Measurements from ENCODE around the gene PTPRC.

Gene PTPRC

DNA sequence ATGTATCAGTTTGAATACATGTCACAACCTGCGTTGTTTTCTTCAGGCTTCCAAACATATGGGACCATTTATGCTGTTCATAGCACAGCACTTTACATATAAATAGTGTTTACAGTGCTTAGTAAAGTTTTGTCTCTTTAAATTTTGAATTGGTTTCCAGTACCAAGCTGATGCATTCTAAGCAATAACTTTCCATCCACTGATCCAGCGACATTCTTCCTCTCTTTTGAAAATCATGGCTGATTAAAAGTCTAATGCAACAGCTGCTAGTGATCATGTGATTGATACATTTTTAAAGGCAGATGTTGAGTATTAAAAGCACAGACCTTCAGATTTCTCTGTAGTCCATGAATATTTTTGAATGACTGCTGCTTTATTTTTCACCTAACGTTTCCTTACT lies 154.9 kb downstream of the PTPRC start:
- no peak overlapping the region for H4K8ac ChIP-seq (ENCODE audit: low read depth, low read length)
- no peak overlapping the region for H3K9ac ChIP-seq (ENCODE audit: low read length)
- no peak for DNase-seq
- H3K27me3 ChIP-seq (ENCODE audit: insufficient read depth, low read length, poor library complexity): no peaks in the 10 kb centered on the region
- no peak overlapping the region for H2BK5ac ChIP-seq (ENCODE audit: low read length)
- no peak overlapping the region for H2BK120ac ChIP-seq (ENCODE audit: low read depth, low read length)
- no peaks in the 10 kb centered on the region for H3K36me3 ChIP-seq (ENCODE audit: control insufficient read depth, insufficient read depth, low read length)
- no peak overlapping the region for H4K5ac ChIP-seq (ENCODE audit: low read length)
- H3K79me2 ChIP-seq (ENCODE audit: control insufficient read depth, insufficient read depth, low read length): no peaks in the 10 kb centered on the region
- WGBS (ENCODE audit: extremely low coverage, insufficient coverage, low lambda C conversion rate): no CpG with 5 or more reads among the region's 3 CpGs
- H3K79me1 ChIP-seq (ENCODE audit: low read length): no peaks in the 10 kb centered on the region
- no peak overlapping the region for H3K56ac ChIP-seq (ENCODE audit: low read length)
- H3K23ac ChIP-seq (ENCODE audit: low read length): no peak overlapping the region
- no peak overlapping the region for H3K27ac ChIP-seq (ENCODE audit: low read depth, low read length)
- no peaks in the 10 kb centered on the region for H3K4me1 ChIP-seq (ENCODE audit: control insufficient read depth, low read depth, low read length)
- no peak overlapping the region for H3K4me3 ChIP-seq (ENCODE audit: low read length)
- H2AK5ac ChIP-seq (ENCODE audit: low read length): no peak overlapping the region
- no peak overlapping the region for H3K18ac ChIP-seq (ENCODE audit: low read length)
- no peak overlapping the region for H2BK15ac ChIP-seq (replicated peaks; ENCODE audit: low read depth)
- H3K4me2 ChIP-seq (ENCODE audit: low read length): no peak overlapping the region
- H3K4ac ChIP-seq (ENCODE audit: low read depth, low read length): no peak overlapping the region

DNA sequence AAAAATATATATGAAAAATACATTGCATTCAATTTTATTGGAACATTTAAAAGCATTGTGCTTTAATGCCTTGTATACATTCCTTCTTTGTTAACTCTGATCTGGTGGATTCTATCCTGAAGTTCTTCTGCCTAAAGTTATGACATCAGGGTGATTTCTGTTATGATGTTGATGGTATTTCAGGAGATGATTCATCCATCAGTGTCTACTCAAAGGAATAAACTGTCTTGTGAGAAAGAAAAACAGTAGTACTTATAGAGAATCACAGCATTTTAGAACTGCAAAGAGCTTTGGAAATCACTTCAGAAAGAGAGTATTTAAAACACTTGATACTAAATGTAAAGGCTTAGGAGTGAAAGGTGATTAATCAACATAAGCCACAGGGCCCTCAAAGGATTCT lies 155.7 kb downstream of the PTPRC start:
- DNase-seq: no peak
- Histone ChIP-seq H2BK120ac (ENCODE audit: low read depth, low read length) (no peak overlapping the region), H3K4ac (ENCODE audit: low read depth, low read length) (no peak overlapping the region), H4K5ac (ENCODE audit: low read length) (no peak overlapping the region), H2BK15ac (replicated peaks; ENCODE audit: low read depth) (no peak overlapping the region), H3K18ac (ENCODE audit: low read length) (no peak overlapping the region), H3K4me2 (ENCODE audit: low read length) (no peak overlapping the region), H3K4me3 (ENCODE audit: low read length) (no peak overlapping the region), H3K9ac (ENCODE audit: low read length) (no peak overlapping the region), H3K56ac (ENCODE audit: low read length) (no peak overlapping the region), H3K36me3 (ENCODE audit: control insufficient read depth, insufficient read depth, low read length) (no peaks in the 10 kb centered on the region), H2BK5ac (ENCODE audit: low read length) (no peak overlapping the region), H2AK5ac (ENCODE audit: low read length) (no peak overlapping the region), H3K79me2 (ENCODE audit: control insufficient read depth, insufficient read depth, low read length) (no peaks in the 10 kb centered on the region), H3K23ac (ENCODE audit: low read length) (no peak overlapping the region), H3K27me3 (ENCODE audit: insufficient read depth, low read length, poor library complexity) (no peaks in the 10 kb centered on the region), H3K4me1 (ENCODE audit: control insufficient read depth, low read depth, low read length) (no peaks in the 10 kb centered on the region), H3K27ac (ENCODE audit: low read depth, low read length) (no peak overlapping the region), H3K79me1 (ENCODE audit: low read length) (no peaks in the 10 kb centered on the region), H4K8ac (ENCODE audit: low read depth, low read length) (no peak overlapping the region)

DNA sequence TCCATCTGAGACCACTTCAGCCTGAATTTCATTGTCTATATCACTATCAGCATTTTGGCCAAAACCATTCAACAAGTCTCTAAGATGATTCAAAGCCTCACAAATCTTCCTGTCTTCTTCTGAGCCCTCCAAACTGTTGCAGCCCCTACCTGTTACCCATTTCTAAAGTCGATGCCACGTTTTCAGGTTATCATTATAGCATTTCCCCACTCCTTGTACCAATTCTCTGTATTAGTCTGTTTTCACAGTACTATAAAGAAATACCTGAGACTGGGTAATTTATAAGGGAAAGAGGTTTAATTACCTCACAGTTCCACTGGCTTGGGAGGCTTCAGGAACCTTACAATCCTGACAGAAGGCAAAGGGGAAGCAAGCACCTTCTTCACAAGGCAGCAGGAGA lies 158.8 kb downstream of the PTPRC start:
- no peaks in the 10 kb centered on the region for H3K27me3 ChIP-seq (ENCODE audit: insufficient read depth, low read length, poor library complexity)
- no peak overlapping the region for H3K9ac ChIP-seq (ENCODE audit: low read length)
- H3K4me1 ChIP-seq (ENCODE audit: control insufficient read depth, low read depth, low read length): no peaks in the 10 kb centered on the region
- no CpG with 5 or more reads among the region's 2 CpGs for WGBS (ENCODE audit: extremely low coverage, insufficient coverage, low lambda C conversion rate)
- no peak overlapping the region for H2BK5ac ChIP-seq (ENCODE audit: low read length)
- H3K56ac ChIP-seq (ENCODE audit: low read length): no peak overlapping the region
- no peaks in the 10 kb centered on the region for H3K79me2 ChIP-seq (ENCODE audit: control insufficient read depth, insufficient read depth, low read length)
- H3K4me3 ChIP-seq (ENCODE audit: low read length): no peak overlapping the region
- H2BK15ac ChIP-seq (replicated peaks; ENCODE audit: low read depth): no peak overlapping the region
- H3K27ac ChIP-seq (ENCODE audit: low read depth, low read length): no peak overlapping the region
- H3K36me3 ChIP-seq (ENCODE audit: control insufficient read depth, insufficient read depth, low read length): no peaks in the 10 kb centered on the region
- no peak overlapping the region for H3K4me2 ChIP-seq (ENCODE audit: low read length)
- H3K18ac ChIP-seq (ENCODE audit: low read length): no peak overlapping the region
- no peak overlapping the region for H4K8ac ChIP-seq (ENCODE audit: low read depth, low read length)
- no peak overlapping the region for H3K4ac ChIP-seq (ENCODE audit: low read depth, low read length)
- H3K79me1 ChIP-seq (ENCODE audit: low read length): no peaks in the 10 kb centered on the region
- H3K23ac ChIP-seq (ENCODE audit: low read length): no peak overlapping the region
- no peak overlapping the region for H4K5ac ChIP-seq (ENCODE audit: low read length)
- DNase-seq: no peak
- no peak overlapping the region for H2AK5ac ChIP-seq (ENCODE audit: low read length)
- no peak overlapping the region for H2BK120ac ChIP-seq (ENCODE audit: low read depth, low read length)

DNA sequence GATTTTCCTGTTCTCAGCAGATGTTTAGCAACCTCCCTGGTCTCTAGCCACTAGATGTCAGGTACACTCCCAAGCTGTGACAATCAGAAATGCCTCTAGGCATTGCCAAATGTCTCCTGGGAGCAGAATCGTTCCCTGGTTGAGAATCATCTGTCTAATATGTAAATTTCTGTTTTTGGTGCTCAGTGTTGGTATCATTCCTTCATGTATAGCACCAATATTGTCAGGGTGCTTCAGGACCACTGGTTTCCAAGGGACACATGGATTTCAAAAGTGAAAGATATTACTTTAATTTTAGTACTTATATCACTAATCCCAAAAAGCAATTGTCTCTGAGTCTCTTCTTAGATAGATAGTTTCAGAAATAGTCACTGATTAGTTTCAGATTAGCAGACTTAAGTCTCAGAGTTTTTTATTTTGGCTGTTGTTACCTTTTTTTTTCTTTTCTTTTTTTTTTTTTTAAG lies 160.1 kb downstream of the PTPRC start:
- H3K9ac ChIP-seq (ENCODE audit: low read length): no peak overlapping the region
- DNase-seq: peak; percentile 11
- H4K8ac ChIP-seq (ENCODE audit: low read depth, low read length): no peak overlapping the region
- WGBS (ENCODE audit: extremely low coverage, insufficient coverage, low lambda C conversion rate): no CpG with 5 or more reads among the region's 1 CpG
- no peak overlapping the region for H3K23ac ChIP-seq (ENCODE audit: low read length)
- H3K4me1 ChIP-seq (ENCODE audit: control insufficient read depth, low read depth, low read length): no peaks in the 10 kb centered on the region
- no peak overlapping the region for H3K27ac ChIP-seq (ENCODE audit: low read depth, low read length)
- no peak overlapping the region for H4K5ac ChIP-seq (ENCODE audit: low read length)
- no peak overlapping the region for H3K56ac ChIP-seq (ENCODE audit: low read length)
- H3K27me3 ChIP-seq (ENCODE audit: insufficient read depth, low read length, poor library complexity): no peaks in the 10 kb centered on the region
- H3K79me1 ChIP-seq (ENCODE audit: low read length): no peaks in the 10 kb centered on the region
- H3K4me2 ChIP-seq (ENCODE audit: low read length): no peak overlapping the region
- H3K79me2 ChIP-seq (ENCODE audit: control insufficient read depth, insufficient read depth, low read length): no peaks in the 10 kb centered on the region
- H2BK5ac ChIP-seq (ENCODE audit: low read length): no peak overlapping the region
- no peaks in the 10 kb centered on the region for H3K36me3 ChIP-seq (ENCODE audit: control insufficient read depth, insufficient read depth, low read length)
- no peak overlapping the region for H2AK5ac ChIP-seq (ENCODE audit: low read length)
- no peak overlapping the region for H2BK120ac ChIP-seq (ENCODE audit: low read depth, low read length)
- no peak overlapping the region for H3K4ac ChIP-seq (ENCODE audit: low read depth, low read length)
- no peak overlapping the region for H2BK15ac ChIP-seq (replicated peaks; ENCODE audit: low read depth)
- no peak overlapping the region for H3K18ac ChIP-seq (ENCODE audit: low read length)
- no peak overlapping the region for H3K4me3 ChIP-seq (ENCODE audit: low read length)

DNA sequence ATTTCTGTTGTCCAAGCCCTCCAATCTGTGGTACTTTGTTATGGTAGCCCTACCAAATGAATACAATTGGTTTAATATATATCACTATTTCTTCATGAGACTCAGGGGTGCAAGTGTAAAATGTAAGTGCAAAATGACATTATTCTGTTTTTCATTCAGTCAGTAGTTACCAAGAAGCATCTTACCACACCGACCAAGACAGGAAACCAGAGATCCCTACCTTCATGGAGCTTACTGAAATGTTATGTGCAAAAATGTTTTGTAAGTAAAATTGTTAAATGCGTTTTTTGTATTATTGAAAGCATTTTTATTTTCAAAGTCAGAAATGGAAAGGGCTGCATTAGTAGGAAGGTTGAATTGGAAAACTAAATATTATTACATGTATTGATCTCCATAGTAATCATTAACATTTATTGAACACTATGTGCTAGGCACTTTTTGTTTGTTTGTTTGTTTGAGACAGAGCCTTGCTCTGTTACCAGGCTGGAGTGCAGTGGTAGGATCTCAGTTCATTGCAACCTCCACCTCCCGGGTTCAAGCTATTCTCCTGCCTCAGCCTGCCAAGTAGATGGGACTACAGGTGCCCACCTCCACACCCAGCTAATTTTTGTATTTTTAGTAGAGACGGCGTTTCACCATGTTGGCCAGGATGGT lies 166.8 kb downstream of the PTPRC start:
- no peak overlapping the region for H3K23ac ChIP-seq (ENCODE audit: low read length)
- no peak overlapping the region for H3K56ac ChIP-seq (ENCODE audit: low read length)
- H2BK120ac ChIP-seq (ENCODE audit: low read depth, low read length): no peak overlapping the region
- H2BK15ac ChIP-seq (replicated peaks; ENCODE audit: low read depth): no peak overlapping the region
- no peak overlapping the region for H3K27ac ChIP-seq (ENCODE audit: low read depth, low read length)
- H3K79me2 ChIP-seq (ENCODE audit: control insufficient read depth, insufficient read depth, low read length): no peaks in the 10 kb centered on the region
- 100% methylated on average over 1 of the region's 5 CpGs for WGBS (ENCODE audit: extremely low coverage, insufficient coverage, low lambda C conversion rate)
- H3K9ac ChIP-seq (ENCODE audit: low read length): no peak overlapping the region
- no peak overlapping the region for H2BK5ac ChIP-seq (ENCODE audit: low read length)
- no peaks in the 10 kb centered on the region for H3K79me1 ChIP-seq (ENCODE audit: low read length)
- no peak overlapping the region for H3K4me3 ChIP-seq (ENCODE audit: low read length)
- H2AK5ac ChIP-seq (ENCODE audit: low read length): no peak overlapping the region
- no peak overlapping the region for H3K4ac ChIP-seq (ENCODE audit: low read depth, low read length)
- no peaks in the 10 kb centered on the region for H3K4me1 ChIP-seq (ENCODE audit: control insufficient read depth, low read depth, low read length)
- H4K5ac ChIP-seq (ENCODE audit: low read length): no peak overlapping the region
- no peak for DNase-seq
- H3K4me2 ChIP-seq (ENCODE audit: low read length): no peak overlapping the region
- H3K27me3 ChIP-seq (ENCODE audit: insufficient read depth, low read length, poor library complexity): no peaks in the 10 kb centered on the region
- H3K18ac ChIP-seq (ENCODE audit: low read length): no peak overlapping the region
- H3K36me3 ChIP-seq (ENCODE audit: control insufficient read depth, insufficient read depth, low read length): no peaks in the 10 kb centered on the region
- no peak overlapping the region for H4K8ac ChIP-seq (ENCODE audit: low read depth, low read length)

DNA sequence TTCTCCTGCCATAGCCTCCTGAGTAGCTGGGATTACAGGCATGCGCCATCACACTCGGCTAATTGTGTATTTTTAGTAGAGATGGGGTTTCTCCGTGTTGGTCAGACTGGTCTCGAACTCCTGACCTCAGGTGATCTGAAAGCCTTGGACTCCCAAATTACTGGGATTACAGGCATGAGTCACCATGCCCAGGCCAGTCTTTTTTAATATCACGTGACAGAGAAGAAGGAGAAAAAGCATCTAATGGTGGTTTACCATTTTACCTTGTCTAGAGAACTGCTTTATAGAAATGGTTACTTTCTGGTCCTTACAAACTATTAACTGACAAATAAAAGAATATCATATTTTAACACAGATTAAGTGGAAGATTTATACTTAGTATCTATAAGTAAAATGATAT lies 168.0 kb downstream of the PTPRC start:
- Histone ChIP-seq H2BK15ac (replicated peaks; ENCODE audit: low read depth) (no peak overlapping the region), H2AK5ac (ENCODE audit: low read length) (no peak overlapping the region), H3K79me1 (ENCODE audit: low read length) (no peaks in the 10 kb centered on the region), H2BK120ac (ENCODE audit: low read depth, low read length) (no peak overlapping the region), H3K4me2 (ENCODE audit: low read length) (no peak overlapping the region), H2BK5ac (ENCODE audit: low read length) (no peak overlapping the region), H3K9ac (ENCODE audit: low read length) (no peak overlapping the region), H3K36me3 (ENCODE audit: control insufficient read depth, insufficient read depth, low read length) (no peaks in the 10 kb centered on the region), H3K56ac (ENCODE audit: low read length) (no peak overlapping the region), H3K23ac (ENCODE audit: low read length) (no peak overlapping the region), H4K5ac (ENCODE audit: low read length) (no peak overlapping the region), H3K79me2 (ENCODE audit: control insufficient read depth, insufficient read depth, low read length) (no peaks in the 10 kb centered on the region), H3K4ac (ENCODE audit: low read depth, low read length) (no peak overlapping the region), H3K4me3 (ENCODE audit: low read length) (no peak overlapping the region), H3K4me1 (ENCODE audit: control insufficient read depth, low read depth, low read length) (no peaks in the 10 kb centered on the region), H3K27ac (ENCODE audit: low read depth, low read length) (no peak overlapping the region), H4K8ac (ENCODE audit: low read depth, low read length) (no peak overlapping the region), H3K27me3 (ENCODE audit: insufficient read depth, low read length, poor library complexity) (no peaks in the 10 kb centered on the region), H3K18ac (ENCODE audit: low read length) (no peak overlapping the region)
- no peak for DNase-seq
- WGBS (ENCODE audit: extremely low coverage, insufficient coverage, low lambda C conversion rate): no CpG with 5 or more reads among the region's 5 CpGs

All from mesendoderm (in vitro differentiated cells).